OCI-LY1 (cell line): Measurements from ENCODE around the gene SF1.

Source experiments
- EZH2 ChIP-seq: fragments of 200-600 bp; sonication (generic), shearing (Covaris generic); IDR thresholded peaks from 2 replicates; pipeline ENCODE4 v1.8.0; 2017; ENCODE audit warnings: borderline replicate concordance, mixed run types, mild to moderate bottlenecking, antibody characterized with exemption, low read length, moderate library complexity, mixed read lengths
- TF ChIP-seq, protein P1 (sequence below): fragments of 200-600 bp; sonication (generic), shearing (Covaris generic); IDR thresholded peaks from 2 replicates; pipeline ENCODE4 v1.5.1; 2017; ENCODE audit warnings: mild to moderate bottlenecking, antibody characterized with exemption, low read length, moderate library complexity, mixed read lengths

GRCh38 chr11:64759722-64760719, 18.3 kb downstream of the SF1 start, which contains the start of gene PYGM:
- TF ChIP-seq EZH2 = no peak
- TF ChIP-seq, protein P1, sequence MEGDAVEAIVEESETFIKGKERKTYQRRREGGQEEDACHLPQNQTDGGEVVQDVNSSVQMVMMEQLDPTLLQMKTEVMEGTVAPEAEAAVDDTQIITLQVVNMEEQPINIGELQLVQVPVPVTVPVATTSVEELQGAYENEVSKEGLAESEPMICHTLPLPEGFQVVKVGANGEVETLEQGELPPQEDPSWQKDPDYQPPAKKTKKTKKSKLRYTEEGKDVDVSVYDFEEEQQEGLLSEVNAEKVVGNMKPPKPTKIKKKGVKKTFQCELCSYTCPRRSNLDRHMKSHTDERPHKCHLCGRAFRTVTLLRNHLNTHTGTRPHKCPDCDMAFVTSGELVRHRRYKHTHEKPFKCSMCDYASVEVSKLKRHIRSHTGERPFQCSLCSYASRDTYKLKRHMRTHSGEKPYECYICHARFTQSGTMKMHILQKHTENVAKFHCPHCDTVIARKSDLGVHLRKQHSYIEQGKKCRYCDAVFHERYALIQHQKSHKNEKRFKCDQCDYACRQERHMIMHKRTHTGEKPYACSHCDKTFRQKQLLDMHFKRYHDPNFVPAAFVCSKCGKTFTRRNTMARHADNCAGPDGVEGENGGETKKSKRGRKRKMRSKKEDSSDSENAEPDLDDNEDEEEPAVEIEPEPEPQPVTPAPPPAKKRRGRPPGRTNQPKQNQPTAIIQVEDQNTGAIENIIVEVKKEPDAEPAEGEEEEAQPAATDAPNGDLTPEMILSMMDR = no peak
